ENCODE results near the gene ALAD.

ALAD gene

DNA sequence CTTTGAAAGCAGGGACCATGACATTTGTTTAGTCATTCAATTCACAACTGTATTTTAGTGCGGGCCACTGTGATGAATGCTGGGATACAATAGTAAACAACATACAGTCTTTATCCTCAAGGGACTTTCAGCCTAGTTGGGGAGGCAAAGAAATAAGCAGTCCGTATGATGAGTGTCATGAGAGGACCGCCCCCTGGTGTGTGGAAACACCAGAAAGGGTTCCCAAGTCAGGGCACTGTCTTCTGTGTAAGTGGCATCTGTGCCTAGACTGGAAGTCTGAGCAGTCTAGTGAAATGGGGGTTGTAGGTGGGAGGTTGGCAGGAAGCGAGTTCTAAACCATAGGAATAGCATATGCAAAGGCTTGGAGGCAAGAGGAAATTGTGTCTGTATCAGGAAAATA, 16.3 kb upstream of the ALAD start:
- Histone ChIP-seq H3K4me1 (ENCODE audit: control insufficient read depth in 1 of 2, insufficient read depth in 2 of 2, low read length in 2 of 2) (no peaks in the 10 kb centered on the region), H3K4me3 (ENCODE audit: low read depth, low read length) (no peak overlapping the region), H3K79me2 (ENCODE audit: control insufficient read depth, insufficient read depth, low read length, poor library complexity) (no peaks in the 10 kb centered on the region), H2BK5ac (ENCODE audit: low read depth, low read length, poor library complexity) (no peak overlapping the region), H2BK120ac (ENCODE audit: insufficient read depth, low read length, poor library complexity) (no peak overlapping the region), H4K12ac (ENCODE audit: low read depth, low read length) (no peak overlapping the region), H3K27ac (ENCODE audit: low read depth, low read length) (no peak overlapping the region), H4K8ac (ENCODE audit: low read depth, low read length) (no peak overlapping the region), H3K27me3 (ENCODE audit: insufficient read depth, low read length) (no peaks in the 10 kb centered on the region), H2AK5ac (ENCODE audit: low read length) (no peak overlapping the region), H3K14ac (ENCODE audit: low read length) (no peak overlapping the region), H2AFZ (ENCODE audit: insufficient read depth, low read length, poor library complexity) (no peak overlapping the region), H3K18ac (ENCODE audit: low read length) (no peak overlapping the region), H3K79me1 (ENCODE audit: low read length) (no peaks in the 10 kb centered on the region), H3K4ac (ENCODE audit: low read depth, low read length) (no peak overlapping the region), H3K23ac (ENCODE audit: low read length) (no peak overlapping the region), H3K9me3 (ENCODE audit: insufficient read depth, low read depth, low read length) (no peaks in the 10 kb centered on the region), H3K36me3 (ENCODE audit: control insufficient read depth in 1 of 2, insufficient read depth in 2 of 2, low read length in 2 of 2) (no peaks in the 10 kb centered on the region), H3K9ac (ENCODE audit: low read length) (peak overlapping the region; percentile 0), H4K91ac (ENCODE audit: low read depth, low read length) (no peak overlapping the region), H3K4me2 (ENCODE audit: low read length) (no peak overlapping the region), H2BK12ac (ENCODE audit: low read length) (no peak overlapping the region)
- no CpG with 5 or more reads among the region's 4 CpGs for WGBS (ENCODE audit: extremely low coverage, insufficient coverage, insufficient read length)
- DNase-seq: no peak

DNA sequence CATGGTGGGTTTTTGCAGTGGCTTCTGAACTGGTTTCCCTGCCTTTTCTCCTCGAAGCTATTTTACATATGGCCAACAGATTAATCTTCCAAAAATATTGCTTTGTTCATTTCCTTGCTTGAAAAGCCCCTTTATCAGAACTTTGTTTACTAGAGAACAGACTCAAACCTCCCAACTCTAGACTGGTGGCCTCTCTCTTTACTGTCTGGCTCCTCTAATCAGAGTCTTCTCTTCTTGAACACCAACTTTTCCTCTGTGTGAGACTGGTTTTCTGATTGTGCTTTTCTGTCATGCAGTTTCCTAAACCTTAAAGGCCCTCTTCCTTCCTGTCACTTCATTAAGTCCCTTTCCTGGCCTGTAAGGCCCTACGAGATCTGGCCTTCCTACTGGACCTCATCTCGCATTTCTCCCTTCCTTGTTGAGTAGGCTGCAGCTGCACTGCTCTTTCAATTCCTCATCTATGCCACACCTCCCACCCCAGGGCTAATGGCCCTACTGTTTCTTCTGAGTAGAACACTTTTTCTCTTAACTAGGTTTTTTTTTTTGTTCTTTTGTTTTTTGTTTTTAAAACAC, 15.2 kb upstream of the ALAD start:
- Histone ChIP-seq H2AK5ac (ENCODE audit: low read length) (no peak overlapping the region), H3K79me2 (ENCODE audit: control insufficient read depth, insufficient read depth, low read length, poor library complexity) (no peaks in the 10 kb centered on the region), H3K14ac (ENCODE audit: low read length) (no peak overlapping the region), H3K27me3 (ENCODE audit: insufficient read depth, low read length) (no peaks in the 10 kb centered on the region), H2AFZ (ENCODE audit: insufficient read depth, low read length, poor library complexity) (no peak overlapping the region), H3K4me2 (ENCODE audit: low read length) (no peak overlapping the region), H3K4me1 (ENCODE audit: control insufficient read depth in 1 of 2, insufficient read depth in 2 of 2, low read length in 2 of 2) (no peaks in the 10 kb centered on the region), H3K4me3 (ENCODE audit: low read depth, low read length) (no peak overlapping the region), H3K23ac (ENCODE audit: low read length) (no peak overlapping the region), H4K91ac (ENCODE audit: low read depth, low read length) (no peak overlapping the region), H3K9ac (ENCODE audit: low read length) (no peak overlapping the region), H3K18ac (ENCODE audit: low read length) (no peak overlapping the region), H2BK12ac (ENCODE audit: low read length) (no peak overlapping the region), H3K9me3 (ENCODE audit: insufficient read depth, low read depth, low read length) (no peaks in the 10 kb centered on the region), H2BK5ac (ENCODE audit: low read depth, low read length, poor library complexity) (no peak overlapping the region), H4K8ac (ENCODE audit: low read depth, low read length) (no peak overlapping the region), H2BK120ac (ENCODE audit: insufficient read depth, low read length, poor library complexity) (no peak overlapping the region), H3K79me1 (ENCODE audit: low read length) (no peaks in the 10 kb centered on the region), H3K27ac (ENCODE audit: low read depth, low read length) (no peak overlapping the region), H3K36me3 (ENCODE audit: control insufficient read depth in 1 of 2, insufficient read depth in 2 of 2, low read length in 2 of 2) (no peaks in the 10 kb centered on the region), H3K4ac (ENCODE audit: low read depth, low read length) (no peak overlapping the region), H4K12ac (ENCODE audit: low read depth, low read length) (no peak overlapping the region)
- WGBS (ENCODE audit: extremely low coverage, insufficient coverage, insufficient read length): no CpG with 5 or more reads among the region's 3 CpGs
- DNase-seq: no peak

DNA sequence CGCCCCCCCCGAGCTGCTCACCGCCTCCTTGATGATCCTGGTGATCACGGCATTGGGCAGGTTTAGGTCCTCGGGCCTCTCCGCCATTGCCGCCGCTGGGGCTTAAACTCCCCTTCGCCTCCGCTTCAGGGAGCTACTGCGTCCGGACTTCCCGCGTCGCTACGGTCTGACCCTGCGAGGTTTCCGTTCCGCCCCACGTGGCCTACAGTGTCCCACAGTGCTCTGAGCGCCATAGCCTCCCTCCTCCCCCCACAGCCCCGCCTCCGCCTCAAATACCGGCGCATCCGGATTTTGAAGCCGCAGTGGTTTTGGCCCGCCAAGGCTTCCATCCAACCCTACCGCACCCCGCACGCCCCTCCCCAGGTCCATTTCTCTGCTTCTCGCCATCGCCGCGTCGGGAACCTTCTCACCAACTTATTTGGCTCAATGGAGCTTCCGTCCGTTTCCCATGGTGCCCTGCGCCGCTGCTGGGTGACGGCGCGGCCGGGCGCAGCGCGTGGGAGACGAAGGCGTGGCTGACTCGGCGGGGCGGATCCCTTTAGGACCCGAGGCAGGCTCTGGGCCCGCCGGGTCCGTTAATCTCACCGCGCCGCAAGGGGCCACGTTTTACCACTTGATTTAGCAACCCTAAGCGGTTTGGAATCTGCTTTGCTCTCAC, 9.3 kb upstream of the ALAD start, which contains the start of the genes C9orf43 and POLE3:
Gene C9orf43 (plus strand): TSS at position 541 of the 658 bp plus-strand sequence. CDS start 2,747 bp downstream, outside the sequence.
Gene POLE3 (minus strand): TSS at position 469 of the 658 bp plus-strand sequence. CDS start 382 bp downstream, at position 87.
- Histone ChIP-seq H3K27me3 (ENCODE audit: insufficient read depth, low read length) (no peaks in the 10 kb centered on the region), H3K79me1 (ENCODE audit: low read length) (peaks cover 6% of the 10 kb centered on the region), H2AFZ (ENCODE audit: insufficient read depth, low read length, poor library complexity) (peak within 1 kb of the TSS; percentile 91), H3K4me3 (ENCODE audit: low read depth, low read length) (peak within 1 kb of the TSS; percentile 86), H2AK5ac (ENCODE audit: low read length) (peak within 1 kb of the TSS; percentile 6), H3K9ac (ENCODE audit: low read length) (peak within 1 kb of the TSS; percentile 98), H4K91ac (ENCODE audit: low read depth, low read length) (peak within 1 kb of the TSS; percentile 97), H3K36me3 (ENCODE audit: control insufficient read depth in 1 of 2, insufficient read depth in 2 of 2, low read length in 2 of 2) (peaks cover 4 to 18% of the 10 kb centered on the region in 2 experiments), H2BK120ac (ENCODE audit: insufficient read depth, low read length, poor library complexity) (peak within 1 kb of the TSS; percentile 95), H3K27ac (ENCODE audit: low read depth, low read length) (peak within 1 kb of the TSS; percentile 97), H3K23ac (ENCODE audit: low read length) (no peak within 1 kb of the TSS), H3K79me2 (ENCODE audit: control insufficient read depth, insufficient read depth, low read length, poor library complexity) (peaks cover 10% of the 10 kb centered on the region), H3K14ac (ENCODE audit: low read length) (peak within 1 kb of the TSS; percentile 93), H3K4me1 (ENCODE audit: control insufficient read depth in 1 of 2, insufficient read depth in 2 of 2, low read length in 2 of 2) (peaks cover 3 to 4% of the 10 kb centered on the region in 2 experiments), H3K18ac (ENCODE audit: low read length) (peak within 1 kb of the TSS; percentile 87), H3K4me2 (ENCODE audit: low read length) (peak within 1 kb of the TSS; percentile 98), H2BK12ac (ENCODE audit: low read length) (no peak within 1 kb of the TSS), H3K4ac (ENCODE audit: low read depth, low read length) (peak within 1 kb of the TSS; percentile 80), H2BK5ac (ENCODE audit: low read depth, low read length, poor library complexity) (peak within 1 kb of the TSS; percentile 95), H4K12ac (ENCODE audit: low read depth, low read length) (peak within 1 kb of the TSS; percentile 78), H4K8ac (ENCODE audit: low read depth, low read length) (peak within 1 kb of the TSS; percentile 92), H3K9me3 (ENCODE audit: insufficient read depth, low read depth, low read length) (no peaks in the 10 kb centered on the region)
- WGBS (ENCODE audit: extremely low coverage, insufficient coverage, insufficient read length): no CpG with 5 or more reads among the region's 61 CpGs
- DNase-seq: peak; percentile 95 to 97

DNA sequence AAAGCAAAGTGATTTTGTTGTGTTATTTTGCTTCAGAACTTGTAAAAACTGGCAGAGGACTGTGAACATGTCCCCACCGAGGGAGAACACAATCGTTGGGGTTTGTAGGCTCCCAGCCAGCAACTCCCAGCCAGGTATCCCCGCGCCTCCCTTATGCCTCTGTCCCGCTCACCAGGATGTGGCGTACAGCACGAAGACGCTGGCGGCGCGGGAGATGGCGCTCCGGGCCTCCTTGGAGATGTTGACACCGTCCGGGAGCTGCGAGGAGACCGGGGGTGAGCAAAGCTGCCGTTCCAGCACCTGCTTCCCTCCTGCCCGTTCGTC, 8.8 kb upstream of the ALAD start:
- Histone ChIP-seq H2BK5ac (ENCODE audit: low read depth, low read length, poor library complexity) (peak overlapping the region; percentile 28), H3K4me3 (ENCODE audit: low read depth, low read length) (peak overlapping the region; percentile 86), H3K9me3 (ENCODE audit: insufficient read depth, low read depth, low read length) (no peaks in the 10 kb centered on the region), H3K27ac (ENCODE audit: low read depth, low read length) (peak overlapping the region; percentile 59), H3K79me2 (ENCODE audit: control insufficient read depth, insufficient read depth, low read length, poor library complexity) (peaks cover 10% of the 10 kb centered on the region), H3K36me3 (ENCODE audit: control insufficient read depth in 1 of 2, insufficient read depth in 2 of 2, low read length in 2 of 2) (peaks cover 4 to 18% of the 10 kb centered on the region in 2 experiments), H4K12ac (ENCODE audit: low read depth, low read length) (peak overlapping the region; percentile 62), H3K14ac (ENCODE audit: low read length) (peak overlapping the region; percentile 49), H2BK12ac (ENCODE audit: low read length) (no peak overlapping the region), H3K27me3 (ENCODE audit: insufficient read depth, low read length) (no peaks in the 10 kb centered on the region), H3K4me2 (ENCODE audit: low read length) (peak overlapping the region; percentile 98), H4K91ac (ENCODE audit: low read depth, low read length) (peak overlapping the region; percentile 97), H3K4me1 (ENCODE audit: control insufficient read depth in 1 of 2, insufficient read depth in 2 of 2, low read length in 2 of 2) (peaks cover 3 to 4% of the 10 kb centered on the region in 2 experiments), H4K8ac (ENCODE audit: low read depth, low read length) (peak overlapping the region; percentile 92), H2AK5ac (ENCODE audit: low read length) (peak overlapping the region; percentile 6), H2AFZ (ENCODE audit: insufficient read depth, low read length, poor library complexity) (peak overlapping the region; percentile 53), H3K4ac (ENCODE audit: low read depth, low read length) (peak overlapping the region; percentile 67), H3K18ac (ENCODE audit: low read length) (peak overlapping the region; percentile 85), H3K23ac (ENCODE audit: low read length) (no peak overlapping the region), H3K9ac (ENCODE audit: low read length) (peak overlapping the region; percentile 90), H3K79me1 (ENCODE audit: low read length) (peaks cover 6% of the 10 kb centered on the region), H2BK120ac (ENCODE audit: insufficient read depth, low read length, poor library complexity) (peak overlapping the region; percentile 95)
- no CpG with 5 or more reads among the region's 20 CpGs for WGBS (ENCODE audit: extremely low coverage, insufficient coverage, insufficient read length)
- DNase-seq: no peak
